B cell (primary cell): Measurements from ENCODE around the gene ERC2. TPM values are rescaled to one million over a fixed set of nuclear protein-coding genes. Genes with fewer than 3 reads are reported as not detected.

Experiments
- ATAC-seq: fragments of 200-7000 bp; cut with Tn5 transposase; one replicate; pipeline ENCODE4 v1.10.0; 2021; ENCODE audit warnings: low read depth, mild to moderate bottlenecking, moderate number of reproducible peaks, moderate library complexity
- CTCF ChIA-PET: fragments of 350-600 bp; sonication (Branson Sonifier 250); formaldehyde crosslinking; loops from one replicate; lab custom pipeline; 2021; ENCODE audit warnings: antibody characterized with exemption, inconsistent platforms; lab: Charles Lee
- POLR2A ChIA-PET: fragments of 350-600 bp; sonication (Branson Sonifier 250); formaldehyde crosslinking; loops from one replicate; lab custom pipeline; 2021; ENCODE audit warnings: antibody characterized with exemption; lab: Charles Lee
- DNase-seq: peaks from one replicate; pipeline ENCODE4 v3.0.0; 2013
- H2AFZ ChIP-seq: 2 replicates; pipeline ENCODE4 v1.6.1; 2012; ENCODE audit warnings: mild to moderate bottlenecking, low read depth, low read length; ENCODE audit not compliant: insufficient read depth, poor library complexity, severe bottlenecking
- H3K27ac ChIP-seq, 2 donors: 1 replicate in 1 of 2; 2 replicates in 1 of 2; pipeline ENCODE4 v1.5.1; 2012 to 2013; ENCODE audit warnings: low read length in 2 of 2, mild to moderate bottlenecking in 2 of 2, moderate library complexity in 1 of 2
- H3K27me3 ChIP-seq, 4 experiments: fragments of 200-600 bp in 1 of 4; sonication (generic) in 1 of 4; replicated peaks in 1 of 4; 1 replicate in 2 of 4; 2 replicates in 2 of 4; pipeline versions ENCODE4 v1.6.1 to v1.7.0; 2013 to 2016; ENCODE audit warnings: low read length in 3 of 4, mild to moderate bottlenecking in 2 of 4, mixed read lengths in 1 of 4, moderate library complexity in 1 of 4; ENCODE audit not compliant: insufficient read depth in 4 of 4, control insufficient read depth in 3 of 4; ENCODE audit errors: control extremely low read depth in 1 of 4
- H3K36me3 ChIP-seq, 2 experiments: replicated peaks in 1 of 2; 1 replicate in 1 of 2; 2 replicates in 1 of 2; pipeline versions ENCODE4 v1.6.1 to v1.7.1; 2013; ENCODE audit warnings: low read length in 1 of 2; ENCODE audit not compliant: insufficient read depth in 2 of 2, control insufficient read depth in 1 of 2; ENCODE audit errors: control extremely low read depth in 1 of 2, extremely low read depth in 1 of 2
- H3K4me1 ChIP-seq, 2 donors: fragments of 200-600 bp in 1 of 2; sonication (generic) in 1 of 2; 1 replicate in 1 of 2; 2 replicates in 1 of 2; pipeline versions ENCODE4 v1.5.1 to v1.6.1; 2013 to 2017; ENCODE audit warnings: low read length in 2 of 2; ENCODE audit not compliant: control insufficient read depth in 2 of 2, insufficient read depth in 2 of 2
- H3K4me2 ChIP-seq: replicated peaks from 2 replicates; pipeline ENCODE3; 2012; ENCODE audit warnings: mild to moderate bottlenecking, low read depth, low read length; ENCODE audit not compliant: poor library complexity, severe bottlenecking
- H3K4me3 ChIP-seq, 5 experiments: fragments of 200-600 bp in 1 of 5; sonication (generic) in 1 of 5; 1 replicate in 3 of 5; 2 replicates in 2 of 5; pipeline versions ENCODE4 v1.5.1 to v1.7.0; 2011 to 2016; ENCODE audit warnings: low read length in 4 of 5, mild to moderate bottlenecking in 4 of 5, low read depth in 2 of 5, control low read depth in 1 of 5, moderate library complexity in 1 of 5; ENCODE audit not compliant: insufficient read depth in 1 of 5; ENCODE audit errors: control extremely low read depth in 1 of 5, extremely low read depth in 1 of 5
- H3K79me2 ChIP-seq: fragments of 200-600 bp; sonication (generic); one replicate; pipeline ENCODE4 v1.6.0; 2016; ENCODE audit warnings: low read length; ENCODE audit not compliant: control insufficient read depth, insufficient read depth
- H3K9ac ChIP-seq: fragments of 200-600 bp; sonication (generic); 2 replicates; pipeline ENCODE4 v1.6.1; 2017; ENCODE audit warnings: mild to moderate bottlenecking, low read length, moderate library complexity
- H3K9me3 ChIP-seq, 3 donors: one replicate each; pipeline versions ENCODE4 v1.6.1 to v1.7.1; 2013; ENCODE audit warnings: low read length in 2 of 3; ENCODE audit not compliant: control insufficient read depth in 2 of 3, insufficient read depth in 1 of 3; ENCODE audit errors: control extremely low read depth in 1 of 3
- H4K20me1 ChIP-seq: 2 replicates; pipeline ENCODE4 v1.6.0; 2012; ENCODE audit warnings: mild to moderate bottlenecking, low read length; ENCODE audit not compliant: insufficient read depth, control insufficient read depth, poor library complexity, severe bottlenecking
- H3K27ac Mint-ChIP-seq: one replicate; pipeline ENCODE4 v1.8.0; 2021; ENCODE audit warnings: mixed read lengths
- H3K27me3 Mint-ChIP-seq: one replicate; pipeline ENCODE4 v1.8.0; 2021; ENCODE audit warnings: mixed read lengths
- H3K4me1 Mint-ChIP-seq: one replicate; pipeline ENCODE4 v1.8.0; 2021; ENCODE audit warnings: mixed read lengths
- H3K4me3 Mint-ChIP-seq: one replicate; pipeline ENCODE4 v1.8.0; 2021; ENCODE audit warnings: mixed read lengths
- H3K9me3 Mint-ChIP-seq: one replicate; pipeline ENCODE4 v1.8.0; 2022; ENCODE audit warnings: mixed read lengths; ENCODE audit not compliant: insufficient read depth
- CTCF ChIP-seq: fragments of 200-600 bp; IDR thresholded peaks from one replicate; pipeline ENCODE4 v1.8.0; 2022; ENCODE audit warnings: antibody characterized with exemption, mild to moderate bottlenecking
- EZH2 ChIP-seq: IDR thresholded peaks from 2 replicates; pipeline ENCODE4 v1.6.1; 2012; ENCODE audit warnings: borderline replicate concordance, low read depth, mild to moderate bottlenecking, moderate library complexity, low read length; ENCODE audit not compliant: insufficient read depth, poor library complexity, severe bottlenecking
- WGBS: methylation state at CpG from one replicate; pipeline ENCODE4 v1.1.5; 2013; ENCODE audit warnings: missing lambda C conversion rate; ENCODE audit not compliant: insufficient coverage; 5-methylcytosine and 5-hydroxymethylcytosine counted together
- intact Hi-C: fragments of 100-400 bp; cut with micrococcal nuclease; formaldehyde crosslinking; loops from one replicate; pipeline ENCODE4 v1.10.0; 2022
- polyA plus RNA-seq: library from polyadenylated mRNA; depleted of rRNA; stranded (reverse); fragments of >200 nt; gene quantifications from 2 replicates; pipeline ENCODE4 v1.2.3, GENCODE V29; 2012
- total RNA-seq, 2 donors: library from RNA; stranded (reverse); fragments of 120-200 nt in 1 of 2; gene quantifications; 1 replicate in 1 of 2; 2 replicates in 1 of 2; pipeline versions ENCODE4 v1.2.3 to v1.2.4, GENCODE V29; 2013 to 2022

Gene ERC2
- total and polyA plus RNA-seq, 2 donors (not counting 1 experiment from before 2014, with no cell fraction given) = not detected

GRCh38 chr3:56379723-56380287, 88.5 kb downstream of the ERC2 start:
- ChIA-PET CTCF (no interaction called here), POLR2A (no interaction called here)
- no peaks in the 10 kb centered on the region for H3K79me2 ChIP-seq
- no peak overlapping the region for H3K27ac Mint-ChIP-seq
- no peaks in the 10 kb centered on the region for H3K36me3 ChIP-seq
- no peak overlapping the region for H3K4me2 ChIP-seq
- H3K27ac ChIP-seq = no peak overlapping the region
- no peaks in the 10 kb centered on the region for H3K4me1 ChIP-seq
- H3K9me3 ChIP-seq = peaks cover 2 to 6% (median 3%) of the 10 kb centered on the region in 3 donors
- intact Hi-C loops = no loop called here
- H3K27me3 Mint-ChIP-seq = peaks cover 3% of the 10 kb centered on the region
- H3K9me3 Mint-ChIP-seq = peaks cover 5% of the 10 kb centered on the region
- DNase-seq = no peak
- H3K4me1 Mint-ChIP-seq = no peaks in the 10 kb centered on the region
- no peak for ATAC-seq
- TF ChIP-seq EZH2 (no peak), CTCF (no peak)
- no peak overlapping the region for H3K4me3 Mint-ChIP-seq
- H3K9ac ChIP-seq = no peak overlapping the region
- no peaks in the 10 kb centered on the region for H4K20me1 ChIP-seq
- no peaks in the 10 kb centered on the region for H3K27me3 ChIP-seq
- WGBS = no CpG with 5 or more reads among the region's 7 CpGs
- no peak overlapping the region for H3K4me3 ChIP-seq
- no peak overlapping the region for H2AFZ ChIP-seq

- H3K27ac Mint-ChIP-seq = no peak overlapping the region
- no peak overlapping the region for H3K4me3 Mint-ChIP-seq
These were observed 92.6 kb downstream of the ERC2 start for GRCh38 chr3:56375654-56376053.

More at GRCh38 chr3:56375654-56376053, 92.6 kb downstream of the ERC2 start:
- Histone ChIP-seq H4K20me1 (no peaks in the 10 kb centered on the region), H3K9ac (no peak overlapping the region), H3K4me2 (no peak overlapping the region), H3K4me3 (no peak overlapping the region), H3K4me1 (no peaks in the 10 kb centered on the region), H3K79me2 (no peaks in the 10 kb centered on the region), H3K27ac (no peak overlapping the region), H3K27me3 (no peaks in the 10 kb centered on the region), H3K9me3 (peaks cover 2 to 6% (median 3%) of the 10 kb centered on the region in 3 donors), H3K36me3 (no peaks in the 10 kb centered on the region), H2AFZ (no peak overlapping the region)
- no peak for ATAC-seq
- CTCF ChIA-PET = no interaction called here
- no peak for DNase-seq
- TF ChIP-seq CTCF (no peak), EZH2 (no peak)
- Mint-ChIP-seq H3K9me3 (peaks cover 5% of the 10 kb centered on the region), H3K27me3 (peaks cover 3% of the 10 kb centered on the region), H3K4me1 (no peaks in the 10 kb centered on the region)
- WGBS = 100% methylated on average over 1 of the region's 3 CpGs
- POLR2A ChIA-PET = no interaction called here
- intact Hi-C loops = no loop called here
